SK-N-SH treated with all-trans-retinoic acid at 6 μM for 48 hours (cell line): ENCODE results near the gene TF.

Experiments used
- ATAC-seq: fragments of 200-7000 bp; cut with Tn5 transposase; 3 replicates; pipeline ENCODE4 v1.9.1; 2020; ENCODE audit warnings: mild to moderate bottlenecking, moderate library complexity
- ARNTL ChIP-seq: fragments of 450-650 bp; formaldehyde crosslinking; IDR thresholded peaks from 2 replicates; pipeline ENCODE4 v1.5.0; 2020; ENCODE audit warnings: low read depth, mild to moderate bottlenecking, moderate library complexity, borderline replicate concordance
- BACH2 ChIP-seq: fragments of 250-450 bp; sonication (Bioruptor Pico); IDR thresholded peaks from 2 replicates; pipeline ENCODE4 v1.9.0; 2021; ENCODE audit warnings: mild to moderate bottlenecking, borderline replicate concordance
- CSDC2 ChIP-seq: fragments of 250-450 bp; sonication (Bioruptor Pico); IDR thresholded peaks from 2 replicates; pipeline ENCODE4 v1.5.0; 2020; ENCODE audit warnings: mild to moderate bottlenecking, moderate library complexity
- ESRRG ChIP-seq: fragments of 250-450 bp; sonication (Bioruptor Pico); IDR thresholded peaks from 2 replicates; pipeline ENCODE4 v1.6.1; 2021; ENCODE audit warnings: mild to moderate bottlenecking
- GLIS3 ChIP-seq: fragments of 250-450 bp; sonication (Bioruptor Pico); IDR thresholded peaks from 2 replicates; pipeline ENCODE4 v1.5.0; 2020; ENCODE audit warnings: mild to moderate bottlenecking, moderate library complexity
- ISL1 ChIP-seq: fragments of 250-450 bp; sonication (Bioruptor Pico); IDR thresholded peaks from 2 replicates; pipeline ENCODE4 v2.1.2; 2022; ENCODE audit warnings: mild to moderate bottlenecking, moderate library complexity
- OSR1 ChIP-seq: fragments of 250-450 bp; sonication (Bioruptor Pico); IDR thresholded peaks from 2 replicates; pipeline ENCODE4 v1.8.0; 2022; ENCODE audit warnings: moderate library complexity, mild to moderate bottlenecking, inconsistent platforms
- PPARA ChIP-seq: fragments of 250-450 bp; sonication (Bioruptor Pico); IDR thresholded peaks from 2 replicates; pipeline ENCODE4 v1.5.0; 2020; ENCODE audit warnings: mild to moderate bottlenecking, borderline replicate concordance
- RARB ChIP-seq: fragments of 250-450 bp; sonication (Bioruptor Pico); IDR thresholded peaks from 2 replicates; pipeline ENCODE4 v1.8.0; 2021; ENCODE audit warnings: mild to moderate bottlenecking, moderate library complexity
- SNAI2 ChIP-seq: fragments of 250-450 bp; sonication (Bioruptor Pico); IDR thresholded peaks from 2 replicates; pipeline ENCODE4 v1.5.0; 2020; ENCODE audit warnings: mild to moderate bottlenecking, moderate library complexity
- TOX ChIP-seq: fragments of 250-450 bp; sonication (Bioruptor Pico); IDR thresholded peaks from 2 replicates; pipeline ENCODE4 v1.8.0; 2021; ENCODE audit warnings: mild to moderate bottlenecking, moderate library complexity, borderline replicate concordance
- ZC3H10 ChIP-seq: fragments of 250-450 bp; sonication (Bioruptor Pico); IDR thresholded peaks from 2 replicates; pipeline ENCODE4 v1.5.1; 2021; ENCODE audit warnings: mild to moderate bottlenecking, moderate library complexity
- ZFP30 ChIP-seq: fragments of 450-650 bp; formaldehyde crosslinking; IDR thresholded peaks from 2 replicates; pipeline ENCODE4 v1.5.0; 2022; ENCODE audit warnings: mild to moderate bottlenecking, moderate library complexity
- ZNF565 ChIP-seq: fragments of 450-650 bp; formaldehyde crosslinking; conservative IDR thresholded peaks from 2 replicates; pipeline ENCODE4 v1.5.0; 2020; ENCODE audit warnings: low read depth, mild to moderate bottlenecking, moderate library complexity
- ZNF70 ChIP-seq: fragments of 450-650 bp; formaldehyde crosslinking; IDR thresholded peaks from 2 replicates; pipeline ENCODE4 v1.5.0; 2020; ENCODE audit warnings: mild to moderate bottlenecking, moderate library complexity
- TF ChIP-seq, protein P1 (sequence below): fragments of 250-450 bp; sonication (Bioruptor Pico); IDR thresholded peaks from 2 replicates; pipeline ENCODE4 v1.8.0; 2020; ENCODE audit warnings: mild to moderate bottlenecking, moderate library complexity, borderline replicate concordance
- TF ChIP-seq, protein P2 (sequence below): fragments of 250-450 bp; sonication (Bioruptor Pico); IDR thresholded peaks from 2 replicates; pipeline ENCODE4 v1.8.0; 2021; ENCODE audit warnings: low read depth, mild to moderate bottlenecking, moderate library complexity, borderline replicate concordance
- TF ChIP-seq, protein P3 (sequence below): fragments of 250-450 bp; sonication (Bioruptor Pico); IDR thresholded peaks from 2 replicates; pipeline ENCODE4 v1.5.0; 2020; ENCODE audit warnings: mild to moderate bottlenecking, moderate library complexity
- TF ChIP-seq, protein P4 (sequence below): fragments of 250-450 bp; sonication (Bioruptor Pico); IDR thresholded peaks from 2 replicates; pipeline ENCODE4 v1.5.1; 2021; ENCODE audit warnings: mild to moderate bottlenecking, moderate library complexity

The TF gene

DNA sequence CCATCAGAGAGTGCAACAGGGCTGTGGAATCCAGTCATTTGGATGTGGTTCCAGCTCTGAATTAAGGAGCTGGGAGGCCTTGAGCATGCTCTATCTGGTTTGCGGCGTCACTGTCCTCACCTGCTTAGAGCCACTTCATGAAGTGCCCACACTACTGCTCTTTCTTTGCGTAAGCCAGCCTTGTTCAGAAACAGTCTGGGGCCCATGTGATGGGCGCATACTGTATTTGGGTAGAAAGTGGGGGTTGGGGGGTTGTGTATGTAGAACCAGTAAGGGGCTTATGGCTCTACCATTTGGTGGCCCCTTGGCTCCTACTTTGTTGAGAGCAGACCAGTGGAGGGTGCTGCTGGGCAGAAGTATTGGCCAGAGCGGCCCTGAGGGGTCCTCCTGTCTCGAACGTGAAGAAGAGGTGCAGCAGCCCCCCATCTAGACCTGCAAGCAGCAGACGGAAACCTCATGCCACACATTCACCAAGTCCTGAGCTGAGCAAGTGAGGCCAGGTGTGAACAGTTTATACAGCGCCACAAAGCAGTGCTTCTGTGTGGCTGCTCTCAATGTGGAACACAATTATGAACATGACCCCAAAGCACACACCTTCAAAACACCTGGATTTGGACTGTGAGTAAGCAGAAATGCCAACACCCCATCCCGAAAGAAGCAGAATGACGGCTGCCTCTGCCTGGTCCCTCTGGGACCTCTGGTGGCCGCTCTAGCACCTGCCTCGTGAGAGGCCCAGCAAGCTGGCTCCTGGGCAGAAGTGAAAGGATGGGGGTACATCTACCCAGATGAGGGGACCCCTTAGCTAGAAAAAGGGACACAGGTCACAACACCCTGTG, 86.0 kb downstream of the TF start:
- ATAC-seq, result no peak
- TF ChIP-seq, protein P1, sequence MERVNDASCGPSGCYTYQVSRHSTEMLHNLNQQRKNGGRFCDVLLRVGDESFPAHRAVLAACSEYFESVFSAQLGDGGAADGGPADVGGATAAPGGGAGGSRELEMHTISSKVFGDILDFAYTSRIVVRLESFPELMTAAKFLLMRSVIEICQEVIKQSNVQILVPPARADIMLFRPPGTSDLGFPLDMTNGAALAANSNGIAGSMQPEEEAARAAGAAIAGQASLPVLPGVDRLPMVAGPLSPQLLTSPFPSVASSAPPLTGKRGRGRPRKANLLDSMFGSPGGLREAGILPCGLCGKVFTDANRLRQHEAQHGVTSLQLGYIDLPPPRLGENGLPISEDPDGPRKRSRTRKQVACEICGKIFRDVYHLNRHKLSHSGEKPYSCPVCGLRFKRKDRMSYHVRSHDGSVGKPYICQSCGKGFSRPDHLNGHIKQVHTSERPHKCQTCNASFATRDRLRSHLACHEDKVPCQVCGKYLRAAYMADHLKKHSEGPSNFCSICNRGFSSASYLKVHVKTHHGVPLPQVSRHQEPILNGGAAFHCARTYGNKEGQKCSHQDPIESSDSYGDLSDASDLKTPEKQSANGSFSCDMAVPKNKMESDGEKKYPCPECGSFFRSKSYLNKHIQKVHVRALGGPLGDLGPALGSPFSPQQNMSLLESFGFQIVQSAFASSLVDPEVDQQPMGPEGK (CRISPR knock-in tag), result no peak
- TF ChIP-seq, protein P2, sequence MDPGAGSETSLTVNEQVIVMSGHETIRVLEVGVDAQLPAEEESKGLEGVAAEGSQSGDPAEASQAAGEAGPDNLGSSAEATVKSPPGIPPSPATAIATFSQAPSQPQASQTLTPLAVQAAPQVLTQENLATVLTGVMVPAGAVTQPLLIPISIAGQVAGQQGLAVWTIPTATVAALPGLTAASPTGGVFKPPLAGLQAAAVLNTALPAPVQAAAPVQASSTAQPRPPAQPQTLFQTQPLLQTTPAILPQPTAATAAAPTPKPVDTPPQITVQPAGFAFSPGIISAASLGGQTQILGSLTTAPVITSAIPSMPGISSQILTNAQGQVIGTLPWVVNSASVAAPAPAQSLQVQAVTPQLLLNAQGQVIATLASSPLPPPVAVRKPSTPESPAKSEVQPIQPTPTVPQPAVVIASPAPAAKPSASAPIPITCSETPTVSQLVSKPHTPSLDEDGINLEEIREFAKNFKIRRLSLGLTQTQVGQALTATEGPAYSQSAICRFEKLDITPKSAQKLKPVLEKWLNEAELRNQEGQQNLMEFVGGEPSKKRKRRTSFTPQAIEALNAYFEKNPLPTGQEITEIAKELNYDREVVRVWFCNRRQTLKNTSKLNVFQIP (CRISPR knock-in tag), result no peak
- TF ChIP-seq ZNF70 (CRISPR knock-in tag) (no peak), OSR1 (no peak), CSDC2 (CRISPR knock-in tag) (no peak), SNAI2 (CRISPR knock-in tag) (no peak), TOX (CRISPR knock-in tag) (no peak)
- TF ChIP-seq, protein P3, sequence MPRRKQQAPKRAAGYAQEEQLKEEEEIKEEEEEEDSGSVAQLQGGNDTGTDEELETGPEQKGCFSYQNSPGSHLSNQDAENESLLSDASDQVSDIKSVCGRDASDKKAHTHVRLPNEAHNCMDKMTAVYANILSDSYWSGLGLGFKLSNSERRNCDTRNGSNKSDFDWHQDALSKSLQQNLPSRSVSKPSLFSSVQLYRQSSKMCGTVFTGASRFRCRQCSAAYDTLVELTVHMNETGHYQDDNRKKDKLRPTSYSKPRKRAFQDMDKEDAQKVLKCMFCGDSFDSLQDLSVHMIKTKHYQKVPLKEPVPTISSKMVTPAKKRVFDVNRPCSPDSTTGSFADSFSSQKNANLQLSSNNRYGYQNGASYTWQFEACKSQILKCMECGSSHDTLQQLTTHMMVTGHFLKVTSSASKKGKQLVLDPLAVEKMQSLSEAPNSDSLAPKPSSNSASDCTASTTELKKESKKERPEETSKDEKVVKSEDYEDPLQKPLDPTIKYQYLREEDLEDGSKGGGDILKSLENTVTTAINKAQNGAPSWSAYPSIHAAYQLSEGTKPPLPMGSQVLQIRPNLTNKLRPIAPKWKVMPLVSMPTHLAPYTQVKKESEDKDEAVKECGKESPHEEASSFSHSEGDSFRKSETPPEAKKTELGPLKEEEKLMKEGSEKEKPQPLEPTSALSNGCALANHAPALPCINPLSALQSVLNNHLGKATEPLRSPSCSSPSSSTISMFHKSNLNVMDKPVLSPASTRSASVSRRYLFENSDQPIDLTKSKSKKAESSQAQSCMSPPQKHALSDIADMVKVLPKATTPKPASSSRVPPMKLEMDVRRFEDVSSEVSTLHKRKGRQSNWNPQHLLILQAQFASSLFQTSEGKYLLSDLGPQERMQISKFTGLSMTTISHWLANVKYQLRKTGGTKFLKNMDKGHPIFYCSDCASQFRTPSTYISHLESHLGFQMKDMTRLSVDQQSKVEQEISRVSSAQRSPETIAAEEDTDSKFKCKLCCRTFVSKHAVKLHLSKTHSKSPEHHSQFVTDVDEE, result no peak
- TF ChIP-seq, protein P4, sequence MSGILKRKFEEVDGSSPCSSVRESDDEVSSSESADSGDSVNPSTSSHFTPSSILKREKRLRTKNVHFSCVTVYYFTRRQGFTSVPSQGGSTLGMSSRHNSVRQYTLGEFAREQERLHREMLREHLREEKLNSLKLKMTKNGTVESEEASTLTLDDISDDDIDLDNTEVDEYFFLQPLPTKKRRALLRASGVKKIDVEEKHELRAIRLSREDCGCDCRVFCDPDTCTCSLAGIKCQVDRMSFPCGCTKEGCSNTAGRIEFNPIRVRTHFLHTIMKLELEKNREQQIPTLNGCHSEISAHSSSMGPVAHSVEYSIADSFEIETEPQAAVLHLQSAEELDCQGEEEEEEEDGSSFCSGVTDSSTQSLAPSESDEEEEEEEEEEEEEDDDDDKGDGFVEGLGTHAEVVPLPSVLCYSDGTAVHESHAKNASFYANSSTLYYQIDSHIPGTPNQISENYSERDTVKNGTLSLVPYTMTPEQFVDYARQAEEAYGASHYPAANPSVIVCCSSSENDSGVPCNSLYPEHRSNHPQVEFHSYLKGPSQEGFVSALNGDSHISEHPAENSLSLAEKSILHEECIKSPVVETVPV (CRISPR knock-in tag), result no peak

DNA sequence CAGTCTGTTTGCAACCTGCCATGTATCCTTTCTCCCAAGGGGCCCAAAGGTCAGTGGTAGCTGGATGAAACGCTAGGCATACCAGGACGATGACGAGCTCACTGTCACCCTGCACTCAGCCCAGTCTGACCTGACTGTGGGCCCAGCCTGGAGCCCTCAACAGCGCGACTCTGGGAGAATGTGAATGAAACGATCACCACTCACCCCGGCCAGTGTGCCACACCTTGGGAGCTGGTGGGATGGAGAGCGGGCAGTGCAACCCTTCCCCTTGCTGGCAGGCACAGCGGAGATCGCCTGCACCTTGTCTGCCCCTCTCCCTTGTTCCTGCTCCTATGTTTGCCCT, 86.6 kb downstream of the TF start:
- no peak for ATAC-seq

DNA sequence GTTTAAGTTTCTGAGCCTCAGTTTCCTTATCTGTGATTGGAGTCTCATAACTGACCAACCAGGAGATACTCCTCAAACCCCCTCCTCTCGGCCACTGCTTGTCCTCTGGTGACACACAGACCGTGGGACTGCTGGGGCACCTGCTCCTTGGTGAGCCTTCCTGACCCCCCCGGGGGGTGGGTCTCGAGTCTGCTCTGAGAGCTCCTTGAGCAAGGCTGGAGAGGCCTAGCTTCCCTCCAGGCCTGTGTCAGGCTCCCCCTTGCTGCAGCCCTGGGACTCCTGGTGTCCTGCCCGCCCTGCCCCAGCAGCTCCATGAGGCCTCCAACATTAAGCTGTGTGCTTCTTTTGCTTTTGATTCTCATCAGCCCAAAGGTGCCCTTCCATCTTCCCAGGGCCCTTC, 87.1 kb downstream of the TF start:
- ATAC-seq, result no peak
- TF ChIP-seq BACH2 (CRISPR knock-in tag), result no peak
- TF ChIP-seq, protein P2 (CRISPR knock-in tag), result no peak
- no peak for TF ChIP-seq RARB
- TF ChIP-seq ZFP30 (CRISPR knock-in tag), result no peak
- no peak for TF ChIP-seq ZNF565
- TF ChIP-seq TOX (CRISPR knock-in tag), result no peak
- TF ChIP-seq GLIS3, result no peak
- TF ChIP-seq ISL1 (CRISPR knock-in tag), result no peak
- no peak for TF ChIP-seq PPARA (CRISPR knock-in tag)
- TF ChIP-seq ARNTL, result no peak
- no peak for TF ChIP-seq ZC3H10 (CRISPR knock-in tag)
- TF ChIP-seq ESRRG (CRISPR knock-in tag), result no peak
- TF ChIP-seq, protein P4 (CRISPR knock-in tag), result no peak
- TF ChIP-seq CSDC2 (CRISPR knock-in tag), result no peak
- TF ChIP-seq ZNF70 (CRISPR knock-in tag), result no peak

More for the DNA sequence above, 86.6 kb downstream of the TF start:
- TF ChIP-seq, protein P3, result no peak
- no peak for TF ChIP-seq RARB
- TF ChIP-seq, all 23 proteins: peak for 0
